ENCODE measurements around the gene TUBB2A.

- TF ChIP-seq CTCF (IDR thresholded peaks at IDR 0.05) (no peak), EZH2phosphoT487 (IDR thresholded peaks at IDR 0.05; ENCODE audit: borderline replicate concordance, low read depth) (no peak), RXRA (IDR thresholded peaks at IDR 0.05; ENCODE audit: borderline replicate concordance, low read depth) (no peak)
These were observed 20.1 kb downstream of the TUBB2A start for GRCh38 chr6:3137057-3137777.

All from SK-N-SH (cell line).